SU-DHL-6 (cell line): ENCODE measurements around the gene NEURL2.

Experiments used
- H2AFZ ChIP-seq: fragments of 200-600 bp; sonication (generic); 2 replicates; pipeline ENCODE4 v1.6.1; 2014; ENCODE audit warnings: low read depth, mild to moderate bottlenecking, moderate library complexity, mixed read lengths, antibody characterized with exemption, low read length; ENCODE audit not compliant: severe bottlenecking
- H3F3A ChIP-seq: fragments of 200-600 bp; shearing (Covaris generic); 2 replicates; pipeline ENCODE4 v1.6.0; 2016; ENCODE audit warnings: antibody characterized with exemption, mild to moderate bottlenecking; ENCODE audit not compliant: insufficient read depth
- H3K27ac ChIP-seq: fragments of 200-600 bp; sonication (generic); 2 replicates; pipeline ENCODE4 v1.5.1; 2016; ENCODE audit warnings: low read depth, mild to moderate bottlenecking, low read length, moderate library complexity, mixed read lengths
- H3K27me3 ChIP-seq: fragments of 200-600 bp; sonication (generic), shearing (Covaris generic); 2 replicates; pipeline ENCODE4 v1.6.0; 2014; ENCODE audit warnings: mild to moderate bottlenecking, low read length
- H3K36me3 ChIP-seq: fragments of 200-600 bp; sonication (generic); 2 replicates; pipeline ENCODE4 v1.6.1; 2014; ENCODE audit warnings: mild to moderate bottlenecking, low read length, mixed read lengths
- H3K4me2 ChIP-seq: fragments of 300-600, 200-600 bp; shearing (Covaris generic), sonication (generic); 2 replicates; pipeline ENCODE4 v1.6.0; 2014; ENCODE audit warnings: low read length, low read depth, mild to moderate bottlenecking; ENCODE audit not compliant: poor library complexity, severe bottlenecking
- H3K4me3 ChIP-seq: fragments of 200-600 bp; sonication (generic); 2 replicates; pipeline ENCODE4 v1.5.1; 2014; ENCODE audit warnings: antibody characterized with exemption, low read length, mild to moderate bottlenecking, mixed read lengths; ENCODE audit not compliant: insufficient read depth, poor library complexity, severe bottlenecking
- H3K79me2 ChIP-seq: fragments of 200-600 bp; sonication (generic); 2 replicates; pipeline ENCODE4 v1.6.1; 2014; ENCODE audit warnings: mild to moderate bottlenecking, low read length, moderate library complexity; ENCODE audit not compliant: insufficient read depth
- H3K9ac ChIP-seq: fragments of 200-600 bp; sonication (generic); 2 replicates; pipeline ENCODE4 v1.7.0; 2014; ENCODE audit warnings: mild to moderate bottlenecking, low read length
- H3K9me2 ChIP-seq: fragments of 200-600 bp; sonication (generic); replicated peaks from 2 replicates; pipeline ENCODE4 v1.6.1; 2014; ENCODE audit warnings: low read length; ENCODE audit not compliant: insufficient read depth
- H3K9me3 ChIP-seq: fragments of 200-600 bp; sonication (generic); 2 replicates; pipeline ENCODE4 v1.6.1; 2014; ENCODE audit warnings: low read length, mixed read lengths; ENCODE audit not compliant: insufficient read depth
- H4K20me1 ChIP-seq: fragments of 200-600 bp; sonication (generic); 2 replicates; pipeline ENCODE4 v1.6.1; 2014; ENCODE audit warnings: low read depth, mild to moderate bottlenecking, antibody characterized with exemption, low read length, moderate library complexity, mixed read lengths
- CTCF ChIP-seq: fragments of 200-600 bp; sonication (generic); IDR thresholded peaks from one replicate; pipeline ENCODE4 v1.5.1; 2017; ENCODE audit warnings: antibody characterized with exemption, mild to moderate bottlenecking, low read length, moderate library complexity; ENCODE audit not compliant: insufficient read depth, poor library complexity, severe bottlenecking
- EZH2phosphoT487 ChIP-seq: fragments of 200-600 bp; sonication (generic), shearing (Covaris generic); conservative IDR thresholded peaks from 2 replicates; pipeline ENCODE4 v1.6.1; 2018; ENCODE audit warnings: mild to moderate bottlenecking, antibody characterized with exemption, low read length, moderate library complexity, mixed read lengths

NEURL2 gene

GRCh38 chr20:45867136-45867818 lies 23.7 kb downstream of the NEURL2 start:
- Histone ChIP-seq H2AFZ (no peak overlapping the region), H3K27me3 (no peaks in the 10 kb centered on the region), H3K36me3 (no peaks in the 10 kb centered on the region), H3K79me2 (no peaks in the 10 kb centered on the region), H3K27ac (no peak overlapping the region), H3K9me3 (no peaks in the 10 kb centered on the region), H3K4me3 (no peak overlapping the region), H3K9me2 (no peaks in the 10 kb centered on the region), H3K4me2 (no peak overlapping the region), H3F3A (no peaks in the 10 kb centered on the region), H3K9ac (no peak overlapping the region), H4K20me1 (no peaks in the 10 kb centered on the region)
- TF ChIP-seq EZH2phosphoT487: no peak
- TF ChIP-seq CTCF: no peak

- Histone ChIP-seq H3K36me3 (no peaks in the 10 kb centered on the region), H3K9me2 (no peaks in the 10 kb centered on the region), H2AFZ (no peak overlapping the region), H3K9me3 (no peaks in the 10 kb centered on the region), H3K27ac (no peak overlapping the region), H3F3A (no peaks in the 10 kb centered on the region), H3K79me2 (no peaks in the 10 kb centered on the region), H3K4me3 (no peak overlapping the region), H3K9ac (no peak overlapping the region), H3K27me3 (no peaks in the 10 kb centered on the region), H3K4me2 (no peak overlapping the region), H4K20me1 (no peaks in the 10 kb centered on the region)
- no peak for TF ChIP-seq CTCF
- TF ChIP-seq EZH2phosphoT487: no peak
Observed at GRCh38 chr20:45866454-45866853, 24.6 kb downstream of the NEURL2 start.

DNA sequence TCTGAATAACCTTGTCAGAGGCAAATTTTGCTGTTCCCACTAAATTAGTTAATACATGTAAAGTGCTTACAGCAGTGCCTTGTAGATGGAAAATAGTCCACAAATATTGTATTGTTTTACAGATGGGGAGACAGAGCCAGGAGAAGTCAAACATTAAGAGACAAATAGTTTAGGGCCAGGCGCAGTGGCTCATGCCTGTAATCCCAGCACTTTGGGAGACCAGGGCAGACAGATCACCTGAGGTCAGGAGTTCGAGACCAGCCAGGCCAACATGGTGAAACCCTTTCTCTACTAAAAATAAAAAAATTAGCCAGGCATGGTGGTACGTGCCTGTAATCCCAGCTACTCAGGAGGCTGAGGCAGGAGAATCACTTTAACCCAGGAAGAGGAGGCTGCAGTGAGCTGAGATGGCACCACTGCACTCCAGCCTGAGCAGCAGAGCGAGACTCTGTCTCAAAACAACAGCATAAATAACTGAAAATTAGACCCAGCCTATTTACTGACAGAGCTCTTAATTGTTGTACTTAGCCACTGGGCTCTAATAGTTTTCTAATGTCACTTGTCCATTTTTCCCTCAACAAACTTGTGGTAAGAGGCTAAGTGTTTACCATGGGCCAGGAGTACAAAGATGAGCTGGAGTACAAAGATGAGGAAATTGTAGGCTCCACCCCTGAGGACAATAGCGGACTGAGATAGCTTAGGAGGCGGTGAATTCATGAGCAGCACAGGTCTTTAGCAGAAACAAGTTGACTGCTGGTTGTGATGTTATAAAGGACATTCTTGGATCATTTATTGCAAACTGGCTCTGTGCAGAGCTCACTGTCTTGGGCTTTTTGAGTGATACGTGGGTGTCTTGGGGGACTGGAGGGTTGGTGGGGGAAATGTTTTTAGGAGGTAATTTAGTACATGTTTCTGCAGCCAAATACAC lies 27.2 kb downstream of the NEURL2 start:
- no peaks in the 10 kb centered on the region for H3F3A ChIP-seq
- no peak overlapping the region for H2AFZ ChIP-seq
- no peaks in the 10 kb centered on the region for H3K9me2 ChIP-seq
- no peak overlapping the region for H3K27ac ChIP-seq
- no peak for TF ChIP-seq EZH2phosphoT487
- TF ChIP-seq CTCF: no peak
- no peak overlapping the region for H3K4me3 ChIP-seq
- no peak overlapping the region for H3K9ac ChIP-seq
- H3K27me3 ChIP-seq: no peaks in the 10 kb centered on the region
- no peaks in the 10 kb centered on the region for H3K36me3 ChIP-seq
- no peaks in the 10 kb centered on the region for H3K9me3 ChIP-seq
- H3K79me2 ChIP-seq: no peaks in the 10 kb centered on the region
- no peak overlapping the region for H3K4me2 ChIP-seq
- H4K20me1 ChIP-seq: no peaks in the 10 kb centered on the region
